IMR-90 (cell line): ENCODE results near the gene KLHL11. TPM values are rescaled to one million over a fixed set of nuclear protein-coding genes. Genes with fewer than 3 reads are reported as not detected.
A peak's percentile ranks its signal among the peaks of the same experiment; 100 is the strongest.

Experiments
- ATAC-seq: fragments of 200-7000 bp; cut with Tn5 transposase; 2 replicates; pipeline ENCODE4 v1.9.1; 2020; ENCODE audit warnings: low read depth, mild to moderate bottlenecking, moderate library complexity
- BruUV-seq: library from RNA; stranded (reverse); fragments of 400-500 nt; replicated peaks from 2 replicates; lab custom pipeline; 2021; lab: Mats Ljungman, UMichigan
- CTCF ChIA-PET: fragments of 300-600 bp; formaldehyde crosslinking; extraction: SDS; loops from one replicate; lab custom pipeline; 2021; ENCODE audit warnings: antibody characterized with exemption; lab: Yijun Ruan, JAX
- POLR2A ChIA-PET: fragments of 300-600 bp; sonication (Branson Sonifier 250); formaldehyde crosslinking; loops from one replicate; lab custom pipeline; 2022; ENCODE audit warnings: antibody characterized with exemption; ENCODE audit not compliant: unreplicated experiment; lab: Charles Lee
- DNase-seq: peaks from one replicate; pipeline ENCODE4 v3.0.0; 2013
- H2AFZ ChIP-seq: replicated peaks from 2 replicates; pipeline ENCODE3; 2013; ENCODE audit warnings: low read length, mild to moderate bottlenecking; ENCODE audit not compliant: poor library complexity
- H2AK5ac ChIP-seq: 2 replicates; pipeline ENCODE4 v1.6.1; 2013; ENCODE audit warnings: low read depth, low read length, inconsistent platforms
- H2AK9ac ChIP-seq: replicated peaks from 2 replicates; pipeline ENCODE3; 2013; ENCODE audit warnings: mild to moderate bottlenecking, low read depth, low read length, moderate library complexity; ENCODE audit not compliant: poor library complexity
- H2BK120ac ChIP-seq: 2 replicates; pipeline ENCODE4 v1.6.1; 2013; ENCODE audit warnings: low read depth, low read length, inconsistent platforms
- H2BK15ac ChIP-seq: 3 replicates; pipeline ENCODE4 v1.6.1; 2013; ENCODE audit warnings: low read depth, low read length, inconsistent platforms
- H2BK20ac ChIP-seq: 2 replicates; pipeline ENCODE4 v1.6.1; 2013; ENCODE audit warnings: low read depth, mild to moderate bottlenecking, inconsistent platforms, low read length, moderate library complexity
- H2BK5ac ChIP-seq: 2 replicates; pipeline ENCODE4 v1.6.1; 2013; ENCODE audit warnings: mild to moderate bottlenecking, low read depth, low read length, inconsistent platforms; ENCODE audit not compliant: poor library complexity, severe bottlenecking
- H3K14ac ChIP-seq: replicated peaks from 2 replicates; pipeline ENCODE4 v1.6.1; 2013; ENCODE audit warnings: low read depth, low read length, inconsistent platforms
- H3K18ac ChIP-seq: 2 replicates; pipeline ENCODE4 v1.6.1; 2013; ENCODE audit warnings: low read depth, low read length, control low read depth
- H3K23ac ChIP-seq: 2 replicates; pipeline ENCODE4 v1.6.1; 2013; ENCODE audit warnings: low read depth, low read length, inconsistent platforms
- H3K27ac ChIP-seq: 2 replicates; pipeline ENCODE4 v1.5.1; 2013; ENCODE audit warnings: mild to moderate bottlenecking, control low read depth, low read length; ENCODE audit not compliant: insufficient read depth
- H3K27me3 ChIP-seq: 2 replicates; pipeline ENCODE4 v1.6.1; 2013; ENCODE audit warnings: low read length; ENCODE audit not compliant: control insufficient read depth, insufficient read depth
- H3K36me3 ChIP-seq: 2 replicates; pipeline ENCODE4 v1.6.1; 2013; ENCODE audit warnings: low read length, mixed read lengths; ENCODE audit not compliant: control insufficient read depth, insufficient read depth
- H3K4ac ChIP-seq: 2 replicates; pipeline ENCODE4 v1.6.1; 2013; ENCODE audit warnings: low read depth, low read length, inconsistent platforms
- H3K4me1 ChIP-seq: 2 replicates; pipeline ENCODE4 v1.6.1; 2013; ENCODE audit warnings: low read length, mixed read lengths; ENCODE audit not compliant: control insufficient read depth, insufficient read depth
- H3K4me2 ChIP-seq: 2 replicates; pipeline ENCODE4 v1.6.1; 2013; ENCODE audit warnings: low read depth, mild to moderate bottlenecking, control low read depth, low read length, moderate library complexity
- H3K4me3 ChIP-seq: 2 replicates; pipeline ENCODE4 v1.5.1; 2013; ENCODE audit warnings: low read depth, mild to moderate bottlenecking, control low read depth, low read length, moderate library complexity; ENCODE audit not compliant: insufficient read depth
- H3K56ac ChIP-seq: 2 replicates; pipeline ENCODE4 v1.6.1; 2013; ENCODE audit warnings: low read length, inconsistent platforms; ENCODE audit not compliant: insufficient read depth; ENCODE audit errors: extremely low read depth
- H3K79me1 ChIP-seq, 2 experiments: 2 replicates each; pipeline ENCODE4 v1.6.1; 2013; ENCODE audit warnings: low read length in 2 of 2, inconsistent platforms in 1 of 2, low read depth in 1 of 2
- H3K9ac ChIP-seq: 2 replicates; pipeline ENCODE4 v1.6.1; 2013; ENCODE audit warnings: low read depth, low read length, control low read depth
- H3K9me1 ChIP-seq: 2 replicates; pipeline ENCODE4 v1.6.1; 2013; ENCODE audit warnings: low read length, inconsistent platforms; ENCODE audit not compliant: insufficient read depth
- H3K9me3 ChIP-seq: 2 replicates; pipeline ENCODE4 v1.6.1; 2013; ENCODE audit warnings: low read length; ENCODE audit not compliant: control insufficient read depth, insufficient read depth
- H4K20me1 ChIP-seq: 2 replicates; pipeline ENCODE4 v1.6.1; 2013; ENCODE audit warnings: low read length, inconsistent platforms; ENCODE audit not compliant: insufficient read depth
- H4K5ac ChIP-seq: 2 replicates; pipeline ENCODE4 v1.6.1; 2013; ENCODE audit warnings: mild to moderate bottlenecking, low read depth, low read length, control low read depth
- H4K8ac ChIP-seq, 2 experiments: 2 replicates each; pipeline ENCODE4 v1.6.1; 2013; ENCODE audit warnings: low read depth in 2 of 2, low read length in 2 of 2, control low read depth in 1 of 2, inconsistent platforms in 1 of 2
- H4K91ac ChIP-seq: 2 replicates; pipeline ENCODE4 v1.6.1; 2013; ENCODE audit warnings: low read depth, low read length, inconsistent platforms; ENCODE audit not compliant: insufficient read depth
- BHLHE40 ChIP-seq: fragments of 150-350 bp; IDR thresholded peaks from 2 replicates; pipeline ENCODE4 v1.6.1; 2016; ENCODE audit warnings: mild to moderate bottlenecking, low read depth, low read length
- MAZ ChIP-seq: IDR thresholded peaks from 2 replicates; pipeline ENCODE4 v1.6.1; 2012; ENCODE audit warnings: low read depth, mild to moderate bottlenecking, low read length, improper control_type of control experiment, moderate library complexity, borderline replicate concordance
- MXI1 ChIP-seq: IDR thresholded peaks from 2 replicates; pipeline ENCODE4 v1.6.1; 2012; ENCODE audit warnings: low read depth, mild to moderate bottlenecking, low read length, moderate library complexity, borderline replicate concordance
- NFE2L2 ChIP-seq: fragments of 150-350 bp; IDR thresholded peaks from 2 replicates; pipeline ENCODE4 v1.6.1; 2016; ENCODE audit warnings: low read depth, mild to moderate bottlenecking, low read length
- RCOR1 ChIP-seq: IDR thresholded peaks from 2 replicates; pipeline ENCODE4 v1.6.1; 2012; ENCODE audit warnings: mild to moderate bottlenecking, low read length, improper control_type of control experiment; ENCODE audit not compliant: insufficient replicate concordance
- WGBS, 2 experiments: methylation state at CpG; one replicate each; pipeline versions ENCODE4 v1.1.5 to v1.1.7; 2013; ENCODE audit warnings: missing lambda C conversion rate in 2 of 2; ENCODE audit not compliant: insufficient read length in 1 of 2; ENCODE audit errors: extremely low coverage in 2 of 2; 5-methylcytosine and 5-hydroxymethylcytosine counted together
- dilution Hi-C: fragments of 300-500 bp; cut with HindIII; formaldehyde crosslinking; loops from one replicate; pipeline ENCODE4 v1.14.3; 2018; ENCODE audit warnings: low sequenced_read_pairs; ENCODE audit not compliant: unreplicated experiment
- in situ Hi-C: fragments of 300-500 bp; cut with MboI; formaldehyde crosslinking; loops from 3 replicates; pipeline ENCODE4 v1.14.3; 2019; ENCODE audit warnings: low sequenced_read_pairs, inconsistent platforms, mixed read lengths
- intact Hi-C: fragments of 100-400 bp; cut with micrococcal nuclease; formaldehyde crosslinking; loops from 2 replicates; pipeline ENCODE4 v1.10.0; 2022
- polyA plus RNA-seq, 3 experiments: library from polyadenylated mRNA; depleted of rRNA; stranded (reverse); fragments of >200 nt; gene quantifications; 2 replicates each; pipeline ENCODE4 v1.2.3, GENCODE V29; 2012; ENCODE audit warnings: low replicate concordance in 1 of 3
- total RNA-seq: library from RNA; depleted of rRNA; stranded (reverse); fragments of >200 nt; gene quantifications from 2 replicates; pipeline ENCODE4 v1.2.3, GENCODE V29; 2012

Gene KLHL11
- total and polyA plus RNA-seq, 2 of the 4 experiments (the other 2 are of a cell fraction) = 4.1 to 38.5 TPM

- Histone ChIP-seq H3K9me3 (no peaks in the 10 kb centered on the region), H3K14ac (0 out of 2 replicates have a peak overlapping the region, but pooled peaks have one; percentile 4), H3K9me1 (peaks cover 55% of the 10 kb centered on the region), H3K4me1 (peaks cover 35% of the 10 kb centered on the region), H4K5ac (no peak overlapping the region), H4K8ac (peak overlapping the region in 1 of 2 experiments; percentile 86; a peak in 1 of 4 replicates), H3K27me3 (no peaks in the 10 kb centered on the region), H3K4me3 (no peak overlapping the region), H3K36me3 (peaks cover 79% of the 10 kb centered on the region), H3K56ac (no peak overlapping the region), H2BK15ac (peak overlapping the region; percentile 11; the same call in 1 of the 3 replicates), H3K9ac (no peak overlapping the region), H2BK20ac (no peak overlapping the region), H2AFZ (no peak overlapping the region), H3K27ac (no peak overlapping the region; the same call in 1 of the 2 replicates), H4K20me1 (peaks cover 57% of the 10 kb centered on the region), H2AK5ac (peak overlapping the region; percentile 75), H2BK120ac (0 out of 2 replicates have a peak overlapping the region, but pooled peaks have one; percentile 87), H2AK9ac (peak overlapping the region; percentile 57), H3K4me2 (no peak overlapping the region), H3K4ac (0 out of 2 replicates have a peak overlapping the region, but pooled peaks have one; percentile 92), H3K79me1 (peaks cover 69 to 93% of the 10 kb centered on the region in 2 experiments), H4K91ac (peak overlapping the region; percentile 36; the same call in 1 of the 2 replicates), H3K23ac (no peak overlapping the region), H3K18ac (no peak overlapping the region), H2BK5ac (peak overlapping the region; percentile 98)
- CTCF ChIA-PET = no interaction called here
- intact Hi-C loops (no loop called here), dilution Hi-C loops (no loop called here), in situ Hi-C loops (no loop called here)
- BruUV-seq = no TSS peak
- DNase-seq = no peak
- no peak for ATAC-seq
- POLR2A ChIA-PET = no interaction called here
- TF ChIP-seq BHLHE40 (no peak), MXI1 (no peak), MAZ (no peak), RCOR1 (no peak), NFE2L2 (no peak)
- 64% methylated on average over 5 of the region's 13 CpGs; no CpG with 5 or more reads in 1 of the 2 experiments for WGBS, 2 experiments
Observed at GRCh38 chr17:41909088-41909487, 43.9 kb upstream of the KLHL11 start.
